Endothelial cell of umbilical vein (primary cell): Measurements from ENCODE around the gene RAD9B. TPM values are rescaled to one million over a fixed set of nuclear protein-coding genes. Genes with fewer than 3 reads are reported as not detected.

Experiments used
- BruUV-seq: library from RNA; stranded (reverse); fragments of 400-500 nt; replicated peaks from 2 replicates; lab custom pipeline; 2021; lab: Mats Ljungman, UMichigan
- CTCF ChIA-PET: fragments of 300-600, 350-600 bp; sonication (Branson Sonifier 250); formaldehyde crosslinking; loops from one replicate; lab custom pipeline; 2021; ENCODE audit warnings: antibody characterized with exemption, inconsistent platforms; lab: Charles Lee
- POLR2A ChIA-PET: fragments of 300-600, 350-600 bp; sonication (Branson Sonifier 250); formaldehyde crosslinking; loops from one replicate; lab custom pipeline; 2021; ENCODE audit warnings: antibody characterized with exemption, inconsistent platforms; lab: Charles Lee
- DNase-seq: peaks from one replicate; pipeline ENCODE4 v3.0.0-alpha.2; 2011; ENCODE audit warnings: low read depth, low spot score
- FAIRE-seq: peaks from 2 replicates; lab custom pipeline; 2011; peaks lifted over from hg19 to GRCh38; lab: Jason Lieb, UNC
- H2AFZ ChIP-seq: 2 replicates; pipeline ENCODE4 v1.6.0; 2012; ENCODE audit warnings: low read depth, low read length, control low read depth, inconsistent platforms
- H3K27ac ChIP-seq: 2 replicates; pipeline ENCODE4 v1.5.1; 2011; ENCODE audit warnings: low read depth, mild to moderate bottlenecking, control low read depth, low read length, moderate library complexity; ENCODE audit not compliant: insufficient read depth
- H3K27me3 ChIP-seq, 2 experiments: 2 replicates each; pipeline versions ENCODE4 v1.6.0 to v1.6.1; 2011; ENCODE audit warnings: low read length in 2 of 2, mixed read lengths in 1 of 2; ENCODE audit not compliant: control insufficient read depth in 2 of 2, insufficient read depth in 2 of 2
- H3K36me3 ChIP-seq, 2 experiments: 2 replicates in 1 of 2; 3 replicates in 1 of 2; pipeline ENCODE4 v1.5.1; 2011; ENCODE audit warnings: low read length in 2 of 2, mild to moderate bottlenecking in 1 of 2, moderate library complexity in 1 of 2; ENCODE audit not compliant: control insufficient read depth in 2 of 2, insufficient read depth in 2 of 2; ENCODE audit errors: extremely low read depth in 1 of 2
- H3K4me1 ChIP-seq: 3 replicates; pipeline ENCODE4 v1.5.1; 2011; ENCODE audit warnings: mild to moderate bottlenecking, low read length; ENCODE audit not compliant: control insufficient read depth, insufficient read depth; ENCODE audit errors: extremely low read depth
- H3K4me2 ChIP-seq: 2 replicates; pipeline ENCODE4 v1.6.1; 2011; ENCODE audit warnings: low read length, control low read depth, mixed read lengths; ENCODE audit not compliant: insufficient read depth
- H3K4me3 ChIP-seq, 3 experiments: fragments of 200-600 bp in 1 of 3; sonication (generic), shearing (Covaris generic) in 1 of 3; replicated peaks in 1 of 3; 2 replicates each; pipeline ENCODE4 v1.5.1; 2011 to 2016; ENCODE audit warnings: control low read depth in 3 of 3, low read length in 3 of 3, mild to moderate bottlenecking in 2 of 3, inconsistent platforms in 1 of 3, low read depth in 1 of 3, moderate library complexity in 1 of 3; ENCODE audit not compliant: insufficient read depth in 1 of 3
- H3K79me2 ChIP-seq: 2 replicates; pipeline ENCODE4 v1.6.0; 2012; ENCODE audit warnings: low read length, inconsistent platforms; ENCODE audit not compliant: control insufficient read depth, insufficient read depth
- H3K9ac ChIP-seq: replicated peaks from 2 replicates; pipeline ENCODE3; 2011; ENCODE audit warnings: low read length, control low read depth; ENCODE audit not compliant: insufficient read depth; ENCODE audit errors: extremely low read depth
- H3K9me1 ChIP-seq: replicated peaks from 3 replicates; pipeline ENCODE4 v1.6.0; 2011; ENCODE audit warnings: mild to moderate bottlenecking, low read length; ENCODE audit not compliant: control insufficient read depth, insufficient read depth; ENCODE audit errors: extremely low read depth
- H3K9me3 ChIP-seq: replicated peaks from 2 replicates; pipeline ENCODE4 v1.5.1; 2012; ENCODE audit warnings: low read length, inconsistent platforms; ENCODE audit not compliant: control insufficient read depth, insufficient read depth
- H4K20me1 ChIP-seq: replicated peaks from 2 replicates; pipeline ENCODE3; 2011; ENCODE audit warnings: mild to moderate bottlenecking, low read length; ENCODE audit not compliant: control insufficient read depth, insufficient read depth; ENCODE audit errors: extremely low read depth
- EZH2 ChIP-seq: IDR thresholded peaks from 2 replicates; pipeline ENCODE4 v1.6.1; 2012; ENCODE audit warnings: borderline replicate concordance, low read depth, mild to moderate bottlenecking, moderate library complexity, low read length, inconsistent platforms; ENCODE audit not compliant: severe bottlenecking
- FOS ChIP-seq: IDR thresholded peaks from 2 replicates; pipeline ENCODE4 v1.6.1; 2011; ENCODE audit warnings: mild to moderate bottlenecking, low read length, moderate library complexity, borderline replicate concordance; ENCODE audit not compliant: insufficient read depth
- GATA2 ChIP-seq: IDR thresholded peaks from 2 replicates; pipeline ENCODE4 v1.7.0; 2011; ENCODE audit warnings: low read depth, mild to moderate bottlenecking, moderate library complexity, mixed read lengths, low read length; ENCODE audit not compliant: insufficient read length, insufficient read depth
- JUN ChIP-seq: IDR thresholded peaks from 2 replicates; pipeline ENCODE4 v1.6.1; 2011; ENCODE audit warnings: borderline replicate concordance, low read depth; ENCODE audit not compliant: insufficient read length, insufficient read depth
- MYC ChIP-seq: IDR thresholded peaks from one replicate; pipeline ENCODE4 v1.6.1; 2011; ENCODE audit warnings: mild to moderate bottlenecking, low read depth, low read length
- POLR2A ChIP-seq: IDR thresholded peaks from 2 replicates; pipeline ENCODE4 v1.6.1; 2012; ENCODE audit warnings: low read depth, mild to moderate bottlenecking, control low read depth, low read length
- POLR2AphosphoS5 ChIP-seq: IDR thresholded peaks from 2 replicates; pipeline ENCODE4 v1.6.1; 2012; ENCODE audit warnings: low read depth, mild to moderate bottlenecking, control low read depth, low read length, moderate library complexity; ENCODE audit not compliant: insufficient read depth
- dilution Hi-C: fragments of 300-500 bp; cut with MboI; formaldehyde crosslinking; loops from one replicate; pipeline ENCODE4 v1.15.0; 2019; ENCODE audit warnings: low sequenced_read_pairs; ENCODE audit not compliant: extremely low pct_ligation_motif_present
- intact Hi-C: fragments of 100-400 bp; cut with micrococcal nuclease; formaldehyde crosslinking; loops from one replicate; pipeline ENCODE4 v1.10.0; 2022
- polyA plus RNA-seq, 4 experiments: library from polyadenylated mRNA; depleted of rRNA in 3 of 4; stranded (reverse) in 3 of 4; unstranded in 1 of 4; fragments of >200 nt; gene quantifications; 2 replicates each; pipeline versions ENCODE4 v1.2.1 to v1.2.3, GENCODE V29; 2011 to 2012; ENCODE audit warnings: missing spikeins in 1 of 4
- total RNA-seq: library from RNA; stranded (reverse); gene quantifications from 2 replicates; pipeline ENCODE4 v1.2.3, GENCODE V29; 2021
- TF ChIP-seq, protein P1 (sequence below), 2 donors: IDR thresholded peaks; 1 replicate in 1 of 2; 2 replicates in 1 of 2; pipeline ENCODE4 v1.5.1; 2011; ENCODE audit warnings: low read length in 2 of 2, mild to moderate bottlenecking in 2 of 2, moderate library complexity in 2 of 2, control low read depth in 1 of 2, inconsistent platforms in 1 of 2, low read depth in 1 of 2; ENCODE audit not compliant: insufficient read depth in 1 of 2; ENCODE audit errors: extremely low read depth in 1 of 2
- TF ChIP-seq, protein P2 (sequence below): IDR thresholded peaks from 2 replicates; pipeline ENCODE4 v1.6.1; 2011; ENCODE audit not compliant: insufficient read depth, insufficient read length

The RAD9B gene
- total and polyA plus RNA-seq, 2 donors (not counting 3 experiments of a cell fraction or from before 2014, with no cell fraction given), result 0.11 to 0.15 TPM

DNA sequence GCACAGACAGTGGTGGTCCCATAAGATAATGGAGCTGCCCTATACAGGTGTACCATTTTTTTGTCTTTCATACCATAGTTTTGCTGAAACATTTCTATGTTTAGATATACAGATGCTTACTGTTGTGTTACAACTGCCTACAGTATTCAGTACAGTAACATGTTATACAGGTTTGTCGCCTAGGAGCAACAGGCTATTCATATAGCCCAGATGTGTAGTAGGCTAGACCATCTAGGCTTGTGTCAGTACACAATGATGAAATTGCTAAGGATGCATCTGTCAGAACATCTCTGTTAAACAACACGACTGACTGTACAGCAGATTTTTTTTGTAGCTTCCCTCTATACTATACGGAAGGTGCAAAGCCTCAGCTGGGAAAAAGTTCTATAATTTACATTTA lies 30.5 kb downstream of the RAD9B start:
- CTCF ChIA-PET, result interaction anchor here (1.1 to 1.5 kb wide), 5 partner anchors 11 to 68 kb away, joined by 3 to 7 read pairs (median 5); no protein-coding TSS in a partner anchor
- intact Hi-C loops (no loop called here), dilution Hi-C loops (no loop called here)

GRCh38 chr12:110533607-110534006 lies 31.5 kb downstream of the RAD9B start:
- no peak for DNase-seq
- H3K9ac ChIP-seq, result no peak overlapping the region
- H2AFZ ChIP-seq, result no peak overlapping the region
- H3K36me3 ChIP-seq, result peaks cover 7 to 8% of the 10 kb centered on the region in 2 experiments
- H3K27ac ChIP-seq, result no peak overlapping the region
- no peaks in the 10 kb centered on the region for H4K20me1 ChIP-seq
- no peak overlapping the region for H3K4me2 ChIP-seq
- BruUV-seq, result no TSS peak
- H3K27me3 ChIP-seq, result no peaks in the 10 kb centered on the region
- FAIRE-seq, result no peak
- H3K79me2 ChIP-seq, result peaks cover 7% of the 10 kb centered on the region
- intact Hi-C loops, result no loop called here
- H3K9me3 ChIP-seq, result no peaks in the 10 kb centered on the region
- no peak overlapping the region for H3K4me3 ChIP-seq
- dilution Hi-C loops, result no loop called here
- TF ChIP-seq, protein P1, sequence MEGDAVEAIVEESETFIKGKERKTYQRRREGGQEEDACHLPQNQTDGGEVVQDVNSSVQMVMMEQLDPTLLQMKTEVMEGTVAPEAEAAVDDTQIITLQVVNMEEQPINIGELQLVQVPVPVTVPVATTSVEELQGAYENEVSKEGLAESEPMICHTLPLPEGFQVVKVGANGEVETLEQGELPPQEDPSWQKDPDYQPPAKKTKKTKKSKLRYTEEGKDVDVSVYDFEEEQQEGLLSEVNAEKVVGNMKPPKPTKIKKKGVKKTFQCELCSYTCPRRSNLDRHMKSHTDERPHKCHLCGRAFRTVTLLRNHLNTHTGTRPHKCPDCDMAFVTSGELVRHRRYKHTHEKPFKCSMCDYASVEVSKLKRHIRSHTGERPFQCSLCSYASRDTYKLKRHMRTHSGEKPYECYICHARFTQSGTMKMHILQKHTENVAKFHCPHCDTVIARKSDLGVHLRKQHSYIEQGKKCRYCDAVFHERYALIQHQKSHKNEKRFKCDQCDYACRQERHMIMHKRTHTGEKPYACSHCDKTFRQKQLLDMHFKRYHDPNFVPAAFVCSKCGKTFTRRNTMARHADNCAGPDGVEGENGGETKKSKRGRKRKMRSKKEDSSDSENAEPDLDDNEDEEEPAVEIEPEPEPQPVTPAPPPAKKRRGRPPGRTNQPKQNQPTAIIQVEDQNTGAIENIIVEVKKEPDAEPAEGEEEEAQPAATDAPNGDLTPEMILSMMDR (IDR thresholded peaks at IDR 0.05; ENCODE audit: extremely low read depth in 1 of 2, insufficient read depth in 1 of 2, low read depth in 1 of 2, low read length in 2 of 2), result no peak
- TF ChIP-seq MYC (no peak), EZH2 (no peak), JUN (no peak), FOS (no peak), POLR2AphosphoS5 (no peak), GATA2 (no peak), POLR2A (no peak)
- TF ChIP-seq, protein P2, sequence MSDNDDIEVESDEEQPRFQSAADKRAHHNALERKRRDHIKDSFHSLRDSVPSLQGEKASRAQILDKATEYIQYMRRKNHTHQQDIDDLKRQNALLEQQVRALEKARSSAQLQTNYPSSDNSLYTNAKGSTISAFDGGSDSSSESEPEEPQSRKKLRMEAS, result no peak
- ChIA-PET POLR2A (no interaction called here), CTCF (interaction anchor here (1.0 to 1.5 kb wide), 3 partner anchors 10 to 67 kb away, joined by 4 to 7 read pairs (median 5); no protein-coding TSS in a partner anchor)
- H3K4me1 ChIP-seq, result no peaks in the 10 kb centered on the region
- no peaks in the 10 kb centered on the region for H3K9me1 ChIP-seq

More for the DNA sequence above, 30.5 kb downstream of the RAD9B start:
- no peak for TF ChIP-seq EZH2
- TF ChIP-seq POLR2AphosphoS5, result no peak
- TF ChIP-seq JUN, result no peak
- TF ChIP-seq, protein P2, result no peak
- no peak for TF ChIP-seq POLR2A
- Histone ChIP-seq H3K27ac (no peak overlapping the region), H3K4me1 (no peaks in the 10 kb centered on the region), H3K9ac (no peak overlapping the region), H3K9me1 (no peaks in the 10 kb centered on the region), H3K4me3 (no peak overlapping the region), H3K79me2 (peaks cover 6% of the 10 kb centered on the region), H3K36me3 (peaks cover 3 to 4% of the 10 kb centered on the region in 2 experiments), H3K9me3 (no peaks in the 10 kb centered on the region), H3K4me2 (no peak overlapping the region), H2AFZ (no peak overlapping the region), H4K20me1 (no peaks in the 10 kb centered on the region), H3K27me3 (no peaks in the 10 kb centered on the region)
- DNase-seq (no peak), FAIRE-seq (no peak)
- no TSS peak for BruUV-seq
- POLR2A ChIA-PET, result no interaction called here
